NT2/D1 (cell line): ENCODE data around the gene C6orf120.

Source experiments
- SUZ12 ChIP-seq: IDR thresholded peaks from 2 replicates; pipeline ENCODE4 v1.6.1; 2011; ENCODE audit not compliant: insufficient read length, insufficient read depth; ENCODE audit errors: extremely low read depth
- YY1 ChIP-seq: IDR thresholded peaks from 2 replicates; pipeline ENCODE4 v1.6.1; 2011; ENCODE audit not compliant: insufficient read length, insufficient read depth
- ZNF274 ChIP-seq: IDR thresholded peaks from 2 replicates; pipeline ENCODE4 v1.6.1; 2011; ENCODE audit warnings: mild to moderate bottlenecking, low read depth, low read length

DNA sequence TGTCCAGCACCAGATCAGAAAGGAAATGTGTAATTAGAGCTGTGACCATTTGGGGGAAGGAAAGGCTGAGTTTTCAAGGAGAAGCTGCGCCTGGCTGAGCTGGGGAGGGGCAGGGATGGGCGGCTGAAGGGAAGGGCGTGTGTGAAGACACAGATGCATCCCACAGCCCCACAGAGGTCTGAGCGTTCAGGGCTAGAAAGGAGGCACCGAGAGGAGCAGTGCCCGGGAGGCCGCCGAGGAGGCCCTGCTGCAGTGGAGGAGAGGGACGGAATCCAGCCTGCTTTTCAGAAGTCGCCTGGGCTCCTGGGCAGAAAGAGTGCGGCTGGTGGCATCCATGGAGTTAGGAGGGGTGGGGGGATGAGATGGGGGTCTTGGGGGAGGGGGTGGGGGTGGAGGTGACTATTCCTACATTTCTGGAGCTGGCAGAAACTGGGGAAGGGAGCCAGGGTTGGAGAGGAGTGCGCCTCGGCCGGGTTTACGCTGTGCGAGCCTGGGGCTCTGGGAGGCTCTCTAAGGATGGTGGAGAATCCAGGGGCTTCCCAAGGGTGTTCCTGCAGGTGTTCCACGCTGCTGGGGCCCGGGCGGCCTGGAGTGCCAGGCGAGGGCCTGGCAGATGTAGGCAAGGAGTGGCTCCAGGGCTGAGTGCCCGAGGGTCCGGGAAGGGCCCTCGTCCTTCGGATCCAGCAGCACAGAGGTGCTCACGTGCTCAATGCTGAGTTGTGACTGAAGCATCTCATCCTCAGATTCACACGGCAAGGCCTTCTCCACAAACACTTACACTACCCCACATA is 41.9 kb upstream of the C6orf120 start:
- TF ChIP-seq SUZ12 = no peak
- TF ChIP-seq ZNF274 = no peak
- TF ChIP-seq YY1 = no peak
